ENCODE measurements around the gene AP2A2.

- TF ChIP-seq CTCF (IDR thresholded peaks at IDR 0.05) (no peak), POLR2AphosphoS5 (IDR thresholded peaks at IDR 0.05) (no peak)
These were observed 96.7 kb downstream of the AP2A2 start for GRCh38 chr11:1022411-1022810.
